Naive B cell (primary cell): Measurements from ENCODE around the gene ARMH2. TPM values are rescaled to one million over a fixed set of nuclear protein-coding genes. Genes with fewer than 3 reads are reported as not detected.

Experiments used
- ATAC-seq, 2 donors: fragments of 150-1000 bp; cut with Tn5 transposase; 2 replicates each; pipeline ENCODE4 v1.10.0; 2021; ENCODE audit warnings: low read depth in 2 of 2, mild to moderate bottlenecking in 2 of 2, moderate library complexity in 2 of 2
- DNase-seq: peaks from one replicate; pipeline ENCODE4 v3.0.0; 2022
- H3K27ac Mint-ChIP-seq, 6 donors: one replicate each; pipeline ENCODE4 v1.8.0; 2020 to 2022; ENCODE audit warnings: mild to moderate bottlenecking in 6 of 6, mixed read lengths in 6 of 6, moderate library complexity in 5 of 6, inconsistent platforms in 2 of 6
- H3K27me3 Mint-ChIP-seq, 3 donors: one replicate each; pipeline ENCODE4 v1.8.0; 2021 to 2022; ENCODE audit warnings: mixed read lengths in 3 of 3, mild to moderate bottlenecking in 1 of 3
- H3K36me3 Mint-ChIP-seq, 2 donors: one replicate each; pipeline ENCODE4 v1.8.0; 2020 to 2022; ENCODE audit warnings: mixed read lengths in 2 of 2, inconsistent platforms in 1 of 2, mild to moderate bottlenecking in 1 of 2
- H3K4me1 Mint-ChIP-seq, 3 donors: one replicate each; pipeline ENCODE4 v1.8.0; 2020 to 2022; ENCODE audit warnings: mixed read lengths in 3 of 3, inconsistent platforms in 1 of 3, mild to moderate bottlenecking in 1 of 3, moderate library complexity in 1 of 3
- H3K4me3 Mint-ChIP-seq, 8 donors: one replicate each; pipeline ENCODE4 v1.8.0; 2020 to 2022; ENCODE audit warnings: mild to moderate bottlenecking in 8 of 8, mixed read lengths in 8 of 8, moderate library complexity in 8 of 8, inconsistent platforms in 2 of 8
- H3K9me3 Mint-ChIP-seq, 7 donors: one replicate each; pipeline ENCODE4 v1.8.0; 2020 to 2022; ENCODE audit warnings: mixed read lengths in 7 of 7, mild to moderate bottlenecking in 5 of 7, inconsistent platforms in 2 of 7, moderate library complexity in 1 of 7
- polyA plus RNA-seq, 6 donors: library from polyadenylated mRNA; unstranded; fragments of 300-500 nt; fragmentation: Illumina TruSeq; gene quantifications; one replicate each; pipeline ENCODE4 v1.2.3, GENCODE V29; 2021; ENCODE audit warnings: low read depth in 6 of 6

The ARMH2 gene
- under 1 TPM in 2 of 6 donors, not detected in 4; 0.44 to 0.50 TPM for polyA plus RNA-seq

GRCh38 chr6:24798740-24799540, at the start of gene ARMH2:
Gene ARMH2 (minus strand): TSS chr6:24798917. CDS start chr6:24798857, 60 bp downstream.
- peak within 1 kb of the TSS in 5 of 6 donors; percentile 1 to 41 (median 19) for H3K27ac Mint-ChIP-seq
- DNase-seq (no peak), ATAC-seq (no peak)
- peaks cover 0 to 7% of the 10 kb centered on the region in 2 donors for H3K36me3 Mint-ChIP-seq
- peak within 1 kb of the TSS in 1 of 8 donors; percentile 48 for H3K4me3 Mint-ChIP-seq
- H3K27me3 Mint-ChIP-seq = no peaks in the 10 kb centered on the region
- H3K9me3 Mint-ChIP-seq = no peaks in the 10 kb centered on the region
- peaks cover 0 to 12% (median 0%) of the 10 kb centered on the region in 3 donors for H3K4me1 Mint-ChIP-seq

- peaks cover 7 to 21% (median 18%) of the 10 kb centered on the region in 3 donors for H3K4me1 Mint-ChIP-seq
- ATAC-seq = no peak
- H3K36me3 Mint-ChIP-seq = peaks cover 22 to 35% of the 10 kb centered on the region in 2 donors
- no peaks in the 10 kb centered on the region for H3K27me3 Mint-ChIP-seq
- no peaks in the 10 kb centered on the region for H3K9me3 Mint-ChIP-seq
- no peak for DNase-seq
- H3K27ac Mint-ChIP-seq = peak overlapping the region in 4 of 6 donors; percentile 6 to 73 (median 48)
- H3K4me3 Mint-ChIP-seq = peak overlapping the region in 1 of 8 donors; percentile 56
Observed at GRCh38 chr6:24848461-24848860, 49.7 kb upstream of the ARMH2 start.

DNA sequence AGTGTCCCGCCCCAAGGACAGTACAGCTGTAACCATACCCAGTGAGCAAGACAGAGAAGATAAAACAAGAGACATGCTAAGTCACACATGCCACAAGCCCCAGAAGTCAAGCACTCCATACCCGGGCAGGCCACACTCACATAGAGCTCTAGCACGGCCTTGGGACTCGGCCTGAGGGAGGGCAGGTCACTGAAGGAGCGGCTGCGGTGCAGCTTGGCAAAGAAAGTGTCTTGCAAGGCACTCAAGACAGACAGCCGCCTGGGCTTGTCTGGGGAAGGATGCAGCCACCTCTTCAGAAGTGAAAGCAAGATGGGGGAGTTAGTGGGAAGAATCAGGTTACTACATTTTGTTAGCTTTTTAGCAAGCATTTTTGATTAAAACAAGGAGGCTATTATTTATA, 48.7 kb upstream of the ARMH2 start:
- DNase-seq = no peak
- no peaks in the 10 kb centered on the region for H3K27me3 Mint-ChIP-seq
- H3K27ac Mint-ChIP-seq = peak overlapping the region in 5 of 6 donors; percentile 14 to 64 (median 38)
- H3K4me1 Mint-ChIP-seq = peaks cover 7 to 29% (median 21%) of the 10 kb centered on the region in 3 donors
- H3K4me3 Mint-ChIP-seq = no peak overlapping the region
- H3K36me3 Mint-ChIP-seq = peaks cover 22 to 35% of the 10 kb centered on the region in 2 donors
- no peak for ATAC-seq
- no peaks in the 10 kb centered on the region for H3K9me3 Mint-ChIP-seq

- H3K4me3 Mint-ChIP-seq = no peak overlapping the region
- H3K9me3 Mint-ChIP-seq = no peaks in the 10 kb centered on the region
- H3K27me3 Mint-ChIP-seq = no peaks in the 10 kb centered on the region
- no peak for DNase-seq
- peaks cover 10 to 36% (median 32%) of the 10 kb centered on the region in 3 donors for H3K4me1 Mint-ChIP-seq
- ATAC-seq = peak in 1 of 2 donors; percentile 56
- peak overlapping the region in 4 of 6 donors; percentile 36 to 89 (median 61) for H3K27ac Mint-ChIP-seq
- peaks cover 25 to 34% of the 10 kb centered on the region in 2 donors for H3K36me3 Mint-ChIP-seq
Observed at GRCh38 chr6:24845578-24845977, 46.9 kb upstream of the ARMH2 start.

GRCh38 chr6:24844903-24845302, 46.2 kb upstream of the ARMH2 start:
- ATAC-seq (no peak), DNase-seq (no peak)
- Mint-ChIP-seq H3K4me1 (peaks cover 12 to 39% (median 32%) of the 10 kb centered on the region in 3 donors), H3K9me3 (no peaks in the 10 kb centered on the region), H3K4me3 (no peak overlapping the region), H3K27ac (peak overlapping the region in 3 of 6 donors; percentile 66 to 79 (median 74)), H3K36me3 (peaks cover 27% of the 10 kb centered on the region in 2 donors), H3K27me3 (no peaks in the 10 kb centered on the region)

- DNase-seq (no peak), ATAC-seq (no peak)
- Mint-ChIP-seq H3K4me3 (peak overlapping the region in 1 of 8 donors; percentile 40), H3K9me3 (no peaks in the 10 kb centered on the region), H3K36me3 (peaks cover 19 to 20% of the 10 kb centered on the region in 2 donors), H3K27me3 (no peaks in the 10 kb centered on the region), H3K27ac (peak overlapping the region in 2 of 6 donors; percentile 50 to 53), H3K4me1 (peaks cover 8 to 44% (median 24%) of the 10 kb centered on the region in 3 donors)
Observed at GRCh38 chr6:24844061-24844460, 45.3 kb upstream of the ARMH2 start.

GRCh38 chr6:24840187-24840586, 41.5 kb upstream of the ARMH2 start:
- Mint-ChIP-seq H3K27me3 (no peaks in the 10 kb centered on the region), H3K4me3 (no peak overlapping the region), H3K36me3 (peaks cover 4 to 7% of the 10 kb centered on the region in 2 donors), H3K27ac (peak overlapping the region in 2 of 6 donors; percentile 47 to 78), H3K4me1 (peaks cover 8 to 56% (median 30%) of the 10 kb centered on the region in 3 donors), H3K9me3 (no peaks in the 10 kb centered on the region)
- DNase-seq (no peak), ATAC-seq (no peak)

- H3K36me3 Mint-ChIP-seq = peaks cover 8 to 14% of the 10 kb centered on the region in 2 donors
- peak overlapping the region in 2 of 6 donors; percentile 12 to 59 for H3K27ac Mint-ChIP-seq
- peaks cover 13 to 46% (median 42%) of the 10 kb centered on the region in 3 donors for H3K4me1 Mint-ChIP-seq
- no peak for DNase-seq
- no peaks in the 10 kb centered on the region for H3K27me3 Mint-ChIP-seq
- no peak for ATAC-seq
- H3K4me3 Mint-ChIP-seq = no peak overlapping the region
- no peaks in the 10 kb centered on the region for H3K9me3 Mint-ChIP-seq
Observed at GRCh38 chr6:24838994-24839393, 40.3 kb upstream of the ARMH2 start.

DNA sequence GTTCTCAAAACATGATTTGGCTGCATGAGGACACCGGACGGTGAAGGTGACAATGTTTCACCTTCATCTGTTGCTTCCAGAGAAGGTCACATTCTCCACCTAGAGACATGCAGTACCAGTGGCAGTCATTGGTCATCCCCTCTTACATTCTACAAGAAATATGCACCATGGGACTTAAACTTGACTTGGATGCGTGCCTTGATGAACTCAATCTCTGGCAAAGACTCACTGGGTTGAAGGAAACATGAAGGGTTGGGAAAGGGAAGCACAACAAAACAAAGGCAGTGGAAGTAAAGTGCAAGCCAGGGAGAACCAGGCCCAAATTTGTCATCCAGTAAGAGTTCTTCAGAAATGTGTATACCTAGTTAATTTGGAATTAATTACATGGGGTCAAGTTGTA, 39.4 kb upstream of the ARMH2 start:
- Mint-ChIP-seq H3K9me3 (no peaks in the 10 kb centered on the region), H3K4me1 (peaks cover 13 to 46% (median 41%) of the 10 kb centered on the region in 3 donors), H3K36me3 (peaks cover 15 to 16% of the 10 kb centered on the region in 2 donors), H3K4me3 (peak overlapping the region in 1 of 8 donors; percentile 23), H3K27me3 (no peaks in the 10 kb centered on the region), H3K27ac (peak overlapping the region in 4 of 6 donors; percentile 10 to 83 (median 34))
- DNase-seq (no peak), ATAC-seq (no peak)

- no peaks in the 10 kb centered on the region for H3K9me3 Mint-ChIP-seq
- no peak for ATAC-seq
- peaks cover 13 to 35% (median 31%) of the 10 kb centered on the region in 3 donors for H3K4me1 Mint-ChIP-seq
- H3K36me3 Mint-ChIP-seq = peaks cover 19 to 21% of the 10 kb centered on the region in 2 donors
- H3K4me3 Mint-ChIP-seq = peak overlapping the region in 1 of 8 donors; percentile 38
- DNase-seq = no peak
- H3K27me3 Mint-ChIP-seq = no peaks in the 10 kb centered on the region
- peak overlapping the region in 5 of 6 donors; percentile 59 to 89 (median 65) for H3K27ac Mint-ChIP-seq
Observed at GRCh38 chr6:24836109-24836508, 37.4 kb upstream of the ARMH2 start.

DNA sequence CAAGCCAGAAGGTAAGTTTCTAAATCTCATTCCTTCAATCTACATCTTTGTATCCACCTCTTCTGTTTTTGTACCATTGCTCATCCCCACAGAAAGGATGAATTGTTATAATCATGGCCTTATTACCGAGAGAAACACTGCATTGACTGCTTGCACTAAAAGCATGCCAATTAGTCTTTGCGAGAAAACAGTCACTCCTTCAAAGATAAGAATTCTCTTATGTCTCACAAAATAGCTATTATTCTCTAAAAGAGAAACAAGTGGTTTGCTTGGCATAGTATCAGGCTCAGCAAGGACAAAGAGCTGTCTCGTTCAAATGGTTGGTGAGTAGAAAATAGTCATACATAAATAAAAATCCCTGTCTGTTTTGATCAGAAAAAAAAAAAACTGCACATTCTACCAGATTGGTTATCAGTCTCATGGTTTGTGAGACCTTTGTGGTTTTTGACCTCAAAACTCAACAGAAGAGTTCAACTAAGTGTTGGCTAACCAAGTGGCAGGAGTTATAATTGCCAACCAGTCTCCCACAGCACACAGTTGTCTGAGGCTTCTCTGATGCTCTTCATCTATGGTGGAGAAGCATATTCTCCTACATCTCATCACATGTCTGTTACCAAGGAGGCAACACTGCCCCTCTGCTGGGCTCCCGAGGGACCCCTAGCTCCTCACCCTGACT, 35.1 kb upstream of the ARMH2 start:
- Mint-ChIP-seq H3K27ac (peak overlapping the region in 4 of 6 donors; percentile 39 to 81 (median 69)), H3K4me3 (no peak overlapping the region), H3K36me3 (peaks cover 20 to 29% of the 10 kb centered on the region in 2 donors), H3K9me3 (no peaks in the 10 kb centered on the region), H3K27me3 (no peaks in the 10 kb centered on the region), H3K4me1 (peaks cover 8 to 31% (median 18%) of the 10 kb centered on the region in 3 donors)
- DNase-seq = no peak
- ATAC-seq = no peak

DNA sequence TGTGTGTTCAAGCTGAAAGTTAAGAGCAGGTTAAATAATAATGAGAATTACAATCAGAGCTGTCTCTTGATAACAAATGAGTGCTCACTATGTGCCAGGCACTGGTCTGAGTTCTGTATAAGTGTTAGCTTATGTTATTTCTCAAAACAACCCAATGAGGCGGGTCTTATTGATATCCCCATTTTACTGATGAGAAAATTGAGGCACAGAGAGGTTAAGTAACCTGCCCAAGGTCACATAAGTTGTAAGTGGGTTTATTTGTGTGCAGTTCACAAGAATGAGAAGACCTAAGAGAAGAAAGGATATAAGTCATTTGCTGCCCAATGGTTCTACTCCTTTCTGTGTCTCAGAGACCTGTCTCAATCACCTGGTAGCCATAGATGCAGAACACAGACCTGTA, 34.1 kb upstream of the ARMH2 start:
- ATAC-seq (no peak), DNase-seq (no peak)
- Mint-ChIP-seq H3K9me3 (no peaks in the 10 kb centered on the region), H3K36me3 (peaks cover 24 to 29% of the 10 kb centered on the region in 2 donors), H3K27ac (peak overlapping the region in 5 of 6 donors; percentile 14 to 72 (median 31)), H3K27me3 (no peaks in the 10 kb centered on the region), H3K4me1 (peaks cover 11 to 24% (median 12%) of the 10 kb centered on the region in 3 donors), H3K4me3 (peak overlapping the region in 1 of 8 donors; percentile 43)
